Skeletal muscle satellite cell (primary cell): ENCODE results near the gene PCDHA9.
"Not testable (repeated sequence)": the region's sequence is repeated elsewhere in the genome, so short reads cannot be mapped to it uniquely, and the experiment has no call there.

Source experiments
- H3K27me3 ChIP-seq: 2 replicates; pipeline ENCODE4 v1.7.0; 2013; ENCODE audit warnings: low read length; ENCODE audit not compliant: control insufficient read depth, insufficient read depth
- H3K36me3 ChIP-seq: 2 replicates; pipeline ENCODE4 v1.7.0; 2013; ENCODE audit warnings: mild to moderate bottlenecking, control low read depth, low read length; ENCODE audit not compliant: insufficient read depth
- H3K4me1 ChIP-seq: 2 replicates; pipeline ENCODE4 v1.7.0; 2013; ENCODE audit warnings: low read length; ENCODE audit not compliant: control insufficient read depth, insufficient read depth
- H3K4me2 ChIP-seq: 2 replicates; pipeline ENCODE4 v1.7.0; 2013; ENCODE audit warnings: mild to moderate bottlenecking, low read length
- H3K4me3 ChIP-seq: 2 replicates; pipeline ENCODE4 v1.7.0; 2013; ENCODE audit warnings: low read length
- H3K9ac ChIP-seq: 2 replicates; pipeline ENCODE4 v1.7.0; 2013; ENCODE audit warnings: mild to moderate bottlenecking, low read depth, low read length, moderate library complexity
- H3K9me3 ChIP-seq: replicated peaks from 2 replicates; pipeline ENCODE4 v1.7.0; 2013; ENCODE audit warnings: mild to moderate bottlenecking, control low read depth, low read length

The PCDHA9 gene

GRCh38 chr5:140842798-140843733 is 5.1 kb upstream of the PCDHA9 start:
- Histone ChIP-seq H3K27me3 (no peaks in the 10 kb centered on the region), H3K4me3 (no peak overlapping the region), H3K36me3 (no peaks in the 10 kb centered on the region), H3K4me1 (no peaks in the 10 kb centered on the region), H3K4me2 (no peak overlapping the region), H3K9ac (no peak overlapping the region), H3K9me3 (no peaks in the 10 kb centered on the region)

GRCh38 chr5:140849831-140850634 is 1.9 kb downstream of the PCDHA9 start:
- H3K4me1 ChIP-seq, H3K27me3 ChIP-seq: not testable (repeated sequence)

GRCh38 chr5:140855772-140856674 is 7.8 kb downstream of the PCDHA9 start, which contains the start of gene PCDHA10:
Gene PCDHA10, plus strand, starts transcription at chr5:140855897. Its CDS starts 152 bp downstream, at chr5:140856049.
- Histone ChIP-seq H3K4me2 (no peak within 1 kb of the TSS), H3K9me3 (no peaks in the 10 kb centered on the region), H3K9ac (no peak within 1 kb of the TSS), H3K4me3 (no peak within 1 kb of the TSS), H3K36me3 (no peaks in the 10 kb centered on the region), H3K4me1 (no peaks in the 10 kb centered on the region), H3K27me3 (no peaks in the 10 kb centered on the region)

More at GRCh38 chr5:140849831-140850634, 1.9 kb downstream of the PCDHA9 start:
- not testable (repeated sequence) for H3K9me3 ChIP-seq, H3K9ac ChIP-seq, H3K4me2 ChIP-seq, H3K36me3 ChIP-seq, H3K4me3 ChIP-seq

GRCh38 chr5:140857177-140857986 is 9.2 kb downstream of the PCDHA9 start:
- no peak overlapping the region for H3K4me3 ChIP-seq
- no peaks in the 10 kb centered on the region for H3K27me3 ChIP-seq
- H3K36me3 ChIP-seq = no peaks in the 10 kb centered on the region
- peaks cover 6% of the 10 kb centered on the region for H3K9me3 ChIP-seq
- no peak overlapping the region for H3K9ac ChIP-seq
- no peak overlapping the region for H3K4me2 ChIP-seq
- no peaks in the 10 kb centered on the region for H3K4me1 ChIP-seq

GRCh38 chr5:140857987-140858240 is 9.7 kb downstream of the PCDHA9 start:
- H3K9ac ChIP-seq = no peak overlapping the region
- no peaks in the 10 kb centered on the region for H3K27me3 ChIP-seq
- H3K36me3 ChIP-seq = no peaks in the 10 kb centered on the region
- H3K9me3 ChIP-seq = peaks cover 6% of the 10 kb centered on the region
- no peak overlapping the region for H3K4me2 ChIP-seq
- H3K4me1 ChIP-seq = no peaks in the 10 kb centered on the region
- H3K4me3 ChIP-seq = no peak overlapping the region

GRCh38 chr5:140862441-140863295 is 14.5 kb downstream of the PCDHA9 start:
- Histone ChIP-seq H3K27me3 (no peaks in the 10 kb centered on the region), H3K9ac (no peak overlapping the region), H3K4me1 (no peaks in the 10 kb centered on the region), H3K36me3 (no peaks in the 10 kb centered on the region), H3K4me2 (no peak overlapping the region), H3K4me3 (no peak overlapping the region), H3K9me3 (peaks cover 6% of the 10 kb centered on the region)

- Histone ChIP-seq H3K9me3 (no peaks in the 10 kb centered on the region), H3K4me3 (no peak within 1 kb of the TSS), H3K4me2 (no peak within 1 kb of the TSS), H3K27me3 (no peaks in the 10 kb centered on the region), H3K9ac (no peak within 1 kb of the TSS), H3K36me3 (no peaks in the 10 kb centered on the region), H3K4me1 (no peaks in the 10 kb centered on the region)
These were observed 20.8 kb downstream of the PCDHA9 start, which contains the start of gene PCDHA11 for GRCh38 chr5:140868721-140869554. Gene PCDHA11, plus strand, starts transcription at chr5:140868957. Its CDS starts 147 bp downstream, at chr5:140869104.

- Histone ChIP-seq H3K9ac (no peak overlapping the region), H3K4me3 (no peak overlapping the region), H3K4me2 (no peak overlapping the region), H3K9me3 (no peaks in the 10 kb centered on the region), H3K36me3 (no peaks in the 10 kb centered on the region), H3K27me3 (no peaks in the 10 kb centered on the region), H3K4me1 (no peaks in the 10 kb centered on the region)
These were observed 21.3 kb downstream of the PCDHA9 start for GRCh38 chr5:140869555-140869886.

GRCh38 chr5:140870221-140871201 is 22.3 kb downstream of the PCDHA9 start:
- no peak overlapping the region for H3K9ac ChIP-seq

More at GRCh38 chr5:140870221-140871201, 22.3 kb downstream of the PCDHA9 start:
- Histone ChIP-seq H3K27me3 (no peaks in the 10 kb centered on the region), H3K4me1 (no peaks in the 10 kb centered on the region), H3K9me3 (no peaks in the 10 kb centered on the region), H3K36me3 (no peaks in the 10 kb centered on the region), H3K4me3 (no peak overlapping the region), H3K4me2 (no peak overlapping the region)
